Measurements from ENCODE around the gene PRR23A.

- TF ChIP-seq CTCF (conservative IDR thresholded peaks at IDR 0.05; ENCODE audit: low read depth, low read length) = no peak
- TF ChIP-seq EZH2 (IDR thresholded peaks at IDR 0.05; ENCODE audit: low read length, unreplicated experiment) = no peak
- no peak for TF ChIP-seq EZH2phosphoT487 (IDR thresholded peaks at IDR 0.05; ENCODE audit: borderline replicate concordance, low read length)
Measured at GRCh38 chr3:139006051-139006716, at the start of gene PRR23A.

Measured in PC-3 (cell line).